Effector memory CD8-positive, alpha-beta T cell (primary cell): ENCODE measurements around the gene FADS6.

Source experiments
- ATAC-seq: fragments of 150-1000 bp; cut with Tn5 transposase; replicated peaks from 2 replicates; pipeline ENCODE4 v1.10.0; 2021; ENCODE audit warnings: mild to moderate bottlenecking, moderate library complexity
- DNase-seq, 3 experiments: peaks; one replicate each; pipeline ENCODE4 v3.0.0; 2021
- H3K27ac Mint-ChIP-seq, 2 donors: one replicate each; pipeline ENCODE4 v1.8.0; 2022; ENCODE audit warnings: mild to moderate bottlenecking in 2 of 2, mixed read lengths in 2 of 2, moderate library complexity in 2 of 2
- H3K27me3 Mint-ChIP-seq, 2 donors: one replicate each; pipeline ENCODE4 v1.8.0; 2022; ENCODE audit warnings: mixed read lengths in 2 of 2
- H3K36me3 Mint-ChIP-seq: one replicate; pipeline ENCODE4 v1.8.0; 2022; ENCODE audit warnings: mild to moderate bottlenecking, moderate library complexity, mixed read lengths; ENCODE audit not compliant: insufficient read depth
- H3K4me1 Mint-ChIP-seq, 2 donors: one replicate each; pipeline ENCODE4 v1.8.0; 2022; ENCODE audit warnings: low read depth in 2 of 2, mixed read lengths in 2 of 2
- H3K4me3 Mint-ChIP-seq, 2 donors: one replicate each; pipeline ENCODE4 v1.8.0; 2022; ENCODE audit warnings: mild to moderate bottlenecking in 2 of 2, mixed read lengths in 2 of 2, moderate library complexity in 2 of 2
- H3K9me3 Mint-ChIP-seq, 2 donors: one replicate each; pipeline ENCODE4 v1.8.0; 2022; ENCODE audit warnings: mixed read lengths in 2 of 2

Gene FADS6

GRCh38 chr17:74840989-74841666 is 52.3 kb downstream of the FADS6 start:
- Mint-ChIP-seq H3K9me3 (no peaks in the 10 kb centered on the region), H3K4me3 (no peak overlapping the region), H3K27me3 (peaks cover 5 to 18% of the 10 kb centered on the region in 2 donors), H3K36me3 (peaks cover 6% of the 10 kb centered on the region), H3K4me1 (peaks cover 20 to 21% of the 10 kb centered on the region in 2 donors), H3K27ac (peak overlapping the region in 1 of 2 donors; percentile 77)
- DNase-seq (no peak), ATAC-seq (no peak)

DNA sequence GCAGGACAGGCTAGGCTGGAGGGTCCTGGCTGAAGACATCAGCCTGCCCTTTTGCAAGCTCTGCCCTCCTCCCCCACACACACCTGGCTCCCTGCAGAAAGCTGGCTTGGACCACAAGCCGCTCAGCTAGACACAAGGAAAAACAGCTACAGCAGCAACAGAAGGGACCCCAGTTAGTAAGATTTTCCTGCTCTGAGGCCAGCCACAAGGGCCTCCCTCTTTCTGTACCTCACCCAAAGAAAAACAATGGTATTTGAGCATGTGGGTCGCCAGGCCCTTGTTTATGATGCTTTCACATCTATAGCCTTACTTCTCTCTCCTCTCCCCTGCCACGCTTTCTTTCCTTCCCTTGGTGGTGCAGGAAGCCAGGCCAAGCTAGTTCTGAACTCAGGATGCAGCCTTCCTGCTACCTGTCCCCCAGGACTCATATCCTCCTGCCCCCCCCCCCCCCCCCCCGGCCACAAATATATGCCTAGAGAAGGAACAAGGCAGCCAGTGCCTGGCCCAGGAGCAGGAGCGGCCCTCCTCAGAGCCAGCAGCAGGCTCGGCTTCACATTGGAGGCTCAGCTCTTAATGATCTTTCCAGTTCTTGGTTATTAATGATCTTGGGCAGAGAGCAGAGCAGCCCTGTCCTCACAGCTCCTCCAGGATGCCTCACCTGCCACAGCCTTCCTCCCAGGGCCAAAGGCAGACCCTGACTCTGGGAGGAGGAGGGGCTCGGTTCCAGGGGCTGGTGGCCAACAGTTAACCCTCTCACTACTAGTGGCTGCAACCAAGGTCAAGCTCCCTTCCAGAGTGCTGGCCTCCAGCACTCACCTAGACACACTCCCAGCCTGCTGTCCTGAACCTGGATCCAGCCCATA is 53.2 kb downstream of the FADS6 start:
- Mint-ChIP-seq H3K4me3 (no peak overlapping the region), H3K27me3 (peaks cover 5 to 18% of the 10 kb centered on the region in 2 donors), H3K36me3 (peaks cover 12% of the 10 kb centered on the region), H3K27ac (peak overlapping the region in 1 of 2 donors; percentile 77), H3K9me3 (no peaks in the 10 kb centered on the region), H3K4me1 (peaks cover 21 to 25% of the 10 kb centered on the region in 2 donors)
- no peak for ATAC-seq
- DNase-seq = no peak

DNA sequence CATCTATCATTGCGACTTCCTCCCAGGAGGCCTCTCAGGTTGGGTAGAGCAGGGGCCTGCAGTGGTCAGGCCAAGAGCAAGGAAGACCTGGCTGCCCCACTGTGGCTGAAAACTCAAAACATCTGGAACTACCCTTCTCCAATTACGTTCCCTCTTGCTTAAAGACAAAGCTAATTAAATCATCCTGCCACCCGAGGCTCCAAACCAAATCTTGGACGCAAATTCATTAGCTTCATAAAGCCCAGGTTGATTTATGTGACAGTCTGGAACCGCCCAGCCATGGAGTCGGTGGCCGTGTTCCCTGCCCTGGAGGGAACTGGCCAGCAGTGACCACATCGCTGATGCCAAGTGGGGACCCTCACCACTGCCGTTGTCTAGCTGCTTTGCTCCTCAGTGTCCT is 55.2 kb downstream of the FADS6 start:
- H3K9me3 Mint-ChIP-seq = no peaks in the 10 kb centered on the region
- peaks cover 5 to 18% of the 10 kb centered on the region in 2 donors for H3K27me3 Mint-ChIP-seq
- DNase-seq (no peak), ATAC-seq (no peak)
- no peak overlapping the region for H3K4me3 Mint-ChIP-seq
- peaks cover 6% of the 10 kb centered on the region for H3K36me3 Mint-ChIP-seq
- no peak overlapping the region for H3K27ac Mint-ChIP-seq
- H3K4me1 Mint-ChIP-seq = peaks cover 21 to 25% of the 10 kb centered on the region in 2 donors

GRCh38 chr17:74836691-74837467 is 56.6 kb downstream of the FADS6 start:
- H3K27ac Mint-ChIP-seq = peak overlapping the region in 1 of 2 donors; percentile 31
- no peak overlapping the region for H3K4me3 Mint-ChIP-seq
- H3K9me3 Mint-ChIP-seq = no peaks in the 10 kb centered on the region

GRCh38 chr17:74836191-74836590 is 57.2 kb downstream of the FADS6 start:
- Mint-ChIP-seq H3K4me3 (no peak overlapping the region), H3K27me3 (peaks cover 0 to 8% of the 10 kb centered on the region in 2 donors), H3K9me3 (no peaks in the 10 kb centered on the region), H3K36me3 (peaks cover 12% of the 10 kb centered on the region), H3K27ac (no peak overlapping the region), H3K4me1 (peaks cover 15 to 18% of the 10 kb centered on the region in 2 donors)
- ATAC-seq = no peak
- DNase-seq = no peak

More at GRCh38 chr17:74836691-74837467, 56.6 kb downstream of the FADS6 start:
- H3K4me1 Mint-ChIP-seq = peaks cover 21 to 23% of the 10 kb centered on the region in 2 donors
- H3K27me3 Mint-ChIP-seq = peaks cover 3 to 15% of the 10 kb centered on the region in 2 donors
- H3K36me3 Mint-ChIP-seq = peaks cover 7% of the 10 kb centered on the region
- DNase-seq (no peak), ATAC-seq (no peak)

GRCh38 chr17:74833501-74834377 is 59.7 kb downstream of the FADS6 start:
- no peak overlapping the region for H3K4me3 Mint-ChIP-seq
- ATAC-seq (no peak), DNase-seq (no peak)
- H3K4me1 Mint-ChIP-seq = peaks cover 4% of the 10 kb centered on the region in 2 donors
- no peaks in the 10 kb centered on the region for H3K9me3 Mint-ChIP-seq
- H3K27ac Mint-ChIP-seq = no peak overlapping the region
- peaks cover 12% of the 10 kb centered on the region for H3K36me3 Mint-ChIP-seq
- H3K27me3 Mint-ChIP-seq = no peaks in the 10 kb centered on the region

DNA sequence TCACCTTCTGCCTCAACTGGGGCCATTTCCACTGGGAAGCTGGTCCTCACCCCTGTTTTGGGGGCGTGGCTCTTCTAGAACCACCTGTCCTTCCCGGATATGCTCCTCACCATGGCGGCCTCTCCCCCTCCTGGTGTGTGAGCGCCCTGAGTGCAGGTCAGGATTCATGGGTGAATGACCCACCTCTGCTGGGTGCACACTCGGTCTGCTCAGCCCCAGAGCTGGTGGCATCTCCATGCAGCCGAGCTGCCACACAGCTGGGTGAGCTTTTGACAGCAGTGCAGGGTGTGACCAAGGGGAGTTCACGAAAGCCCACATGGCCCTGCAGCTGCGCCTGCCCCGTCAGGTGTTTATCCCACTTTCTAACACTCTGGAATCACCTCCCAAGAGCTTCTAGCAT is 61.0 kb downstream of the FADS6 start:
- DNase-seq (no peak), ATAC-seq (no peak)
- peaks cover 18% of the 10 kb centered on the region for H3K36me3 Mint-ChIP-seq
- H3K4me3 Mint-ChIP-seq = no peak overlapping the region
- H3K27me3 Mint-ChIP-seq = no peaks in the 10 kb centered on the region
- H3K9me3 Mint-ChIP-seq = no peaks in the 10 kb centered on the region
- H3K27ac Mint-ChIP-seq = peak overlapping the region; percentile 2 to 85
- H3K4me1 Mint-ChIP-seq = peaks cover 4% of the 10 kb centered on the region in 2 donors

DNA sequence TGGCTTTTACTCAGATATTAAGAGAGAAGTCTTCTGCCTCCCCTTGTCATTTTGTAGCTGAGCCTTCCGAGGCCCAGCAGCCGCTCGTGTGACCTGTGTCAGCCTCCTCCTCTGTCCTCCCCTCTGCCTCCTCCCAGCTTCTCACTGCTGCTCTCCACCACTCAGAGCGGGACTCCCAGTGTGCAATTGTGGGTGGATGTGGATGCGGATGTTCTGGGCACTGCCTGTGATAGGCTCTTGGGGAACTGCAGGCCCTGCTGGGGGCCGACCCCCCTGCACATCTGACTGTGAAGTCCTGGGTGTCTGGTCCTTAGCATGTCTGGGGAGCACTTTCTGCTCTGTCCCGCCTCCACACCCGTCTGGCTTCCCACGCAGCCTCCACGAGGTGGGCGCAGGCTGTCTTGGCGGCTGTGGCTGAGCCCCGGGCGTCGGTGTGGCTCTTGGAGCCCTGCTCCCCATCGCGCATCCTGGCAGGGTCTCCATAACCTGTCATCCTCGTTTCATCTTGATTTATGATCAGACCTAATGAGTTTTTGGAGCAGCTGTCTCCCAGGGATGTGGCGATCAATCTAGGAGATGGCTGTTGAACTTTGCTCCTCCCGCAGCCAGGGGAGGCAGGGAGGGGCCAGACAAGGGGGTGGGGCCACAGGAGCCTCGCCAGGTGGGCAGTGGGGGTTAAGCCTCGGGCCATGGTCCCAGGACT is 61.8 kb downstream of the FADS6 start:
- Mint-ChIP-seq H3K4me1 (peaks cover 4% of the 10 kb centered on the region in 2 donors), H3K36me3 (peaks cover 18% of the 10 kb centered on the region), H3K27ac (peak overlapping the region in 1 of 2 donors; percentile 85), H3K9me3 (no peaks in the 10 kb centered on the region), H3K4me3 (no peak overlapping the region), H3K27me3 (no peaks in the 10 kb centered on the region)
- DNase-seq (no peak), ATAC-seq (no peak)

GRCh38 chr17:74830861-74831260 is 62.6 kb downstream of the FADS6 start:
- ATAC-seq = no peak

GRCh38 chr17:74827800-74828199 is 65.6 kb downstream of the FADS6 start:
- H3K27me3 Mint-ChIP-seq = no peaks in the 10 kb centered on the region
- H3K27ac Mint-ChIP-seq = no peak overlapping the region
- ATAC-seq = no peak
- H3K4me1 Mint-ChIP-seq = peaks cover 0 to 4% of the 10 kb centered on the region in 2 donors
- no peak for DNase-seq
- H3K4me3 Mint-ChIP-seq = no peak overlapping the region
- no peaks in the 10 kb centered on the region for H3K9me3 Mint-ChIP-seq
- H3K36me3 Mint-ChIP-seq = peaks cover 12% of the 10 kb centered on the region

More at GRCh38 chr17:74830861-74831260, 62.6 kb downstream of the FADS6 start:
- peaks cover 2 to 4% of the 10 kb centered on the region in 2 donors for H3K4me1 Mint-ChIP-seq
- H3K36me3 Mint-ChIP-seq = peaks cover 15% of the 10 kb centered on the region
- H3K4me3 Mint-ChIP-seq = no peak overlapping the region
- no peaks in the 10 kb centered on the region for H3K27me3 Mint-ChIP-seq
- no peaks in the 10 kb centered on the region for H3K9me3 Mint-ChIP-seq
- no peak overlapping the region for H3K27ac Mint-ChIP-seq
- DNase-seq = no peak
